Measurements from ENCODE around the gene TBC1D10B.
"Not testable (repeated sequence)": the region's sequence is repeated elsewhere in the genome, so short reads cannot be mapped to it uniquely, and the experiment has no call there.

TBC1D10B gene

GRCh38 chr16:30341971-30342370 is 28.3 kb downstream of the TBC1D10B start:
- not testable (repeated sequence) for H3K36me3 Mint-ChIP-seq (ENCODE audit: insufficient read depth); ATAC-seq (replicated peaks; ENCODE audit: extremely low read depth, poor library complexity, severe bottlenecking); H3K4me3 Mint-ChIP-seq; H3K27ac Mint-ChIP-seq (ENCODE audit: low read depth); H3K27me3 Mint-ChIP-seq; DNase-seq (ENCODE audit: low spot score in 2 of 2); H3K9me3 Mint-ChIP-seq; H3K4me1 Mint-ChIP-seq

- no peak overlapping the region for H3K27ac Mint-ChIP-seq (ENCODE audit: low read depth)
- H3K36me3 Mint-ChIP-seq (ENCODE audit: insufficient read depth): peaks cover 5% of the 10 kb centered on the region
- DNase-seq (ENCODE audit: low spot score in 2 of 2): no peak
- peaks cover 6% of the 10 kb centered on the region for H3K4me1 Mint-ChIP-seq
- no peak for ATAC-seq (replicated peaks; ENCODE audit: extremely low read depth, poor library complexity, severe bottlenecking)
- H3K4me3 Mint-ChIP-seq: no peak overlapping the region
- no peaks in the 10 kb centered on the region for H3K9me3 Mint-ChIP-seq
- no peaks in the 10 kb centered on the region for H3K27me3 Mint-ChIP-seq
These were observed 29.7 kb downstream of the TBC1D10B start for GRCh38 chr16:30340621-30341020.

GRCh38 chr16:30338715-30339114 is 31.6 kb downstream of the TBC1D10B start:
- not testable (repeated sequence) for ATAC-seq (replicated peaks; ENCODE audit: extremely low read depth, poor library complexity, severe bottlenecking); H3K4me3 Mint-ChIP-seq; H3K27ac Mint-ChIP-seq (ENCODE audit: low read depth); H3K36me3 Mint-ChIP-seq (ENCODE audit: insufficient read depth); H3K27me3 Mint-ChIP-seq; DNase-seq (ENCODE audit: low spot score in 2 of 2); H3K9me3 Mint-ChIP-seq
- H3K4me1 Mint-ChIP-seq: peaks cover 15% of the 10 kb centered on the region

GRCh38 chr16:30337964-30338357 is 32.3 kb downstream of the TBC1D10B start:
- not testable (repeated sequence) for H3K27me3 Mint-ChIP-seq; DNase-seq (ENCODE audit: low spot score in 2 of 2); H3K27ac Mint-ChIP-seq (ENCODE audit: low read depth); ATAC-seq (replicated peaks; ENCODE audit: extremely low read depth, poor library complexity, severe bottlenecking); H3K4me3 Mint-ChIP-seq; H3K9me3 Mint-ChIP-seq; H3K36me3 Mint-ChIP-seq (ENCODE audit: insufficient read depth)
- peaks cover 15% of the 10 kb centered on the region for H3K4me1 Mint-ChIP-seq

- no peaks in the 10 kb centered on the region for H3K27me3 Mint-ChIP-seq
- peaks cover 3% of the 10 kb centered on the region for H3K36me3 Mint-ChIP-seq (ENCODE audit: insufficient read depth)
- H3K9me3 Mint-ChIP-seq: no peaks in the 10 kb centered on the region
- peak overlapping the region; percentile 88 for H3K27ac Mint-ChIP-seq (ENCODE audit: low read depth)
- H3K4me1 Mint-ChIP-seq: peaks cover 17% of the 10 kb centered on the region
- peak overlapping the region; percentile 90 for H3K4me3 Mint-ChIP-seq
- ATAC-seq (replicated peaks; ENCODE audit: extremely low read depth, poor library complexity, severe bottlenecking): peak; percentile 13
- DNase-seq (ENCODE audit: low spot score in 2 of 2): no peak
These were observed 34.5 kb downstream of the TBC1D10B start for GRCh38 chr16:30335598-30336474.

- Mint-ChIP-seq H3K27ac (ENCODE audit: low read depth) (peak overlapping the region; percentile 88), H3K4me1 (peaks cover 21% of the 10 kb centered on the region), H3K4me3 (peak overlapping the region; percentile 90)
- ATAC-seq (replicated peaks; ENCODE audit: extremely low read depth, poor library complexity, severe bottlenecking) (peak; percentile 72), DNase-seq (ENCODE audit: low spot score in 2 of 2) (peak; percentile 79)
- H3K27me3 Mint-ChIP-seq; H3K36me3 Mint-ChIP-seq (ENCODE audit: insufficient read depth); H3K9me3 Mint-ChIP-seq: not testable (repeated sequence)
These were observed 35.2 kb downstream of the TBC1D10B start for GRCh38 chr16:30335028-30335597.

GRCh38 chr16:30334473-30334989 is 35.8 kb downstream of the TBC1D10B start:
- peak overlapping the region; percentile 90 for H3K4me3 Mint-ChIP-seq
- H3K27ac Mint-ChIP-seq (ENCODE audit: low read depth): peak overlapping the region; percentile 62
- H3K27me3 Mint-ChIP-seq; H3K9me3 Mint-ChIP-seq; H3K36me3 Mint-ChIP-seq (ENCODE audit: insufficient read depth): not testable (repeated sequence)
- H3K4me1 Mint-ChIP-seq: peaks cover 21% of the 10 kb centered on the region
- peak; percentile 70 to 80 for DNase-seq (ENCODE audit: low spot score in 2 of 2)
- peak; percentile 93 for ATAC-seq (replicated peaks; ENCODE audit: extremely low read depth, poor library complexity, severe bottlenecking)

GRCh38 chr16:30324220-30324619 is 46.1 kb downstream of the TBC1D10B start:
- not testable (repeated sequence) for H3K36me3 Mint-ChIP-seq (ENCODE audit: insufficient read depth); H3K9me3 Mint-ChIP-seq; ATAC-seq (replicated peaks; ENCODE audit: extremely low read depth, poor library complexity, severe bottlenecking); H3K27ac Mint-ChIP-seq (ENCODE audit: low read depth); H3K27me3 Mint-ChIP-seq; H3K4me3 Mint-ChIP-seq; DNase-seq (ENCODE audit: low spot score in 2 of 2)
- H3K4me1 Mint-ChIP-seq: peaks cover 25% of the 10 kb centered on the region

- not testable (repeated sequence) for H3K27me3 Mint-ChIP-seq; H3K36me3 Mint-ChIP-seq (ENCODE audit: insufficient read depth); ATAC-seq (replicated peaks; ENCODE audit: extremely low read depth, poor library complexity, severe bottlenecking); H3K4me3 Mint-ChIP-seq; H3K27ac Mint-ChIP-seq (ENCODE audit: low read depth); H3K9me3 Mint-ChIP-seq; DNase-seq (ENCODE audit: low spot score in 2 of 2)
- peaks cover 23% of the 10 kb centered on the region for H3K4me1 Mint-ChIP-seq
These were observed 51.6 kb downstream of the TBC1D10B start for GRCh38 chr16:30318647-30319046.

GRCh38 chr16:30310937-30311336 is 59.4 kb downstream of the TBC1D10B start:
- not testable (repeated sequence) for H3K4me3 Mint-ChIP-seq; H3K27ac Mint-ChIP-seq (ENCODE audit: low read depth); H3K9me3 Mint-ChIP-seq; ATAC-seq (replicated peaks; ENCODE audit: extremely low read depth, poor library complexity, severe bottlenecking); H3K27me3 Mint-ChIP-seq; H3K36me3 Mint-ChIP-seq (ENCODE audit: insufficient read depth); DNase-seq (ENCODE audit: low spot score in 2 of 2)
- H3K4me1 Mint-ChIP-seq: peaks cover 41% of the 10 kb centered on the region

- DNase-seq (ENCODE audit: low spot score in 2 of 2); H3K4me3 Mint-ChIP-seq; H3K9me3 Mint-ChIP-seq; ATAC-seq (replicated peaks; ENCODE audit: extremely low read depth, poor library complexity, severe bottlenecking); H3K27me3 Mint-ChIP-seq; H3K36me3 Mint-ChIP-seq (ENCODE audit: insufficient read depth): not testable (repeated sequence)
- peaks cover 27% of the 10 kb centered on the region for H3K4me1 Mint-ChIP-seq
- peak overlapping the region; percentile 44 for H3K27ac Mint-ChIP-seq (ENCODE audit: low read depth)
These were observed 61.0 kb downstream of the TBC1D10B start for GRCh38 chr16:30309255-30309654.

Data from central memory CD8-positive, alpha-beta T cell (primary cell).